GM12878 (cell line): ENCODE results near the gene SFXN2. TPM values are rescaled to one million over a fixed set of nuclear protein-coding genes. Genes with fewer than 3 reads are reported as not detected.

Experiments used
- ASH2L ChIP-seq: fragments of 300-600, 200-600 bp; sonication (generic); IDR thresholded peaks from 2 replicates; pipeline ENCODE4 v1.6.1; 2017; ENCODE audit warnings: low read depth, mild to moderate bottlenecking, borderline replicate concordance
- BCL3 ChIP-seq: IDR thresholded peaks from 2 replicates; pipeline ENCODE4 v1.6.1; 2011; ENCODE audit warnings: borderline replicate concordance, low read depth, mild to moderate bottlenecking, moderate library complexity, low read length; ENCODE audit not compliant: insufficient read depth, poor library complexity, severe bottlenecking
- CEBPB ChIP-seq, 2 experiments: fragments of 150-350 bp in 1 of 2; IDR thresholded peaks; 2 replicates each; pipeline ENCODE4 v1.6.1; 2012 to 2014; ENCODE audit warnings: low read depth in 2 of 2, low read length in 2 of 2, borderline replicate concordance in 1 of 2, inconsistent platforms in 1 of 2
- ETV6 ChIP-seq, 2 experiments: fragments of 450-650 bp in 1 of 2; IDR thresholded peaks in 1 of 2; conservative IDR thresholded peaks in 1 of 2; 2 replicates each; pipeline ENCODE4 v1.6.1; 2014; ENCODE audit warnings: antibody characterized with exemption in 1 of 2, borderline replicate concordance in 1 of 2, low read depth in 1 of 2, mild to moderate bottlenecking in 1 of 2, moderate library complexity in 1 of 2
- FOXK2 ChIP-seq: fragments of 450-650 bp; IDR thresholded peaks from 2 replicates; pipeline ENCODE4 v1.6.1; 2017; ENCODE audit warnings: mild to moderate bottlenecking, moderate library complexity
- HSF1 ChIP-seq: fragments of 150-350 bp; IDR thresholded peaks from 2 replicates; pipeline ENCODE4 v1.6.1; 2014; ENCODE audit warnings: mild to moderate bottlenecking, low read depth, low read length
- MXI1 ChIP-seq: fragments of 150-350 bp; IDR thresholded peaks from 2 replicates; pipeline ENCODE4 v1.6.1; 2011; ENCODE audit warnings: low read depth, mild to moderate bottlenecking, inconsistent platforms, low read length, improper control_type of control experiment
- PAX5 ChIP-seq: IDR thresholded peaks from 2 replicates; pipeline ENCODE4 v1.6.1; 2011; ENCODE audit warnings: low read depth, low read length, borderline replicate concordance
- SP1 ChIP-seq: IDR thresholded peaks from one replicate; pipeline ENCODE4 v1.6.1; 2011; ENCODE audit warnings: low read depth, low read length
- SUPT20H ChIP-seq: IDR thresholded peaks from 2 replicates; pipeline ENCODE4 v1.6.1; 2011; ENCODE audit warnings: low read depth, mild to moderate bottlenecking, low read length, moderate library complexity, borderline replicate concordance; ENCODE audit not compliant: control insufficient read depth
- polyA plus RNA-seq, 11 experiments: library from polyadenylated mRNA; depleted of rRNA in 4 of 11; unstranded in 6 of 11; stranded (reverse) in 5 of 11; fragments of >200 nt; fragmentation: Nextera tagmentation in 4 of 11; fragmentation: Illumina TruSeq in 1 of 11; extraction: Ambion mirVana in 4 of 11; extraction: Trizol in 1 of 11; gene quantifications; 1 replicate in 1 of 11; 2 replicates in 10 of 11; pipeline versions ENCODE4 v1.2.1 to v1.2.3, GENCODE V29; 2011 to 2016; ENCODE audit warnings: inconsistent platforms in 2 of 11, missing spikeins in 2 of 11, low read depth in 1 of 11
- total RNA-seq, 4 experiments: library from RNA; depleted of rRNA in 3 of 4; stranded (reverse); fragments of >200 nt in 3 of 4; fragmentation: Illumina TruSeq in 1 of 4; extraction: Trizol in 1 of 4; gene quantifications; 2 replicates each; pipeline versions ENCODE4 v1.2.1 to v1.2.3, GENCODE V29; 2013 to 2021

SFXN2 gene
- total and polyA plus RNA-seq, 10 of the 15 experiments (the other 5 are each of a cell fraction or from before 2014, with no cell fraction given) = 8.8 to 22.5 (median 18.5) TPM

GRCh38 chr10:102713814-102714620 lies 419 bp upstream of the SFXN2 start, which contains the start of gene ARL3 (continued):
- TF ChIP-seq FOXK2 (no peak), BCL3 (no peak), HSF1 (no peak), ASH2L (peak; percentile 67; the same call in 1 of the 2 replicates), SP1 (peak; percentile 72), SUPT20H (no peak), CEBPB (IDR thresholded peaks at IDR 0.05; ENCODE audit: borderline replicate concordance in 1 of 2, low read depth in 2 of 2, low read length in 2 of 2) (no peak), MXI1 (no peak; the same call in 1 of the 2 replicates), PAX5 (no peak), ETV6 (conservative IDR thresholded peaks at IDR 0.05 in 1 of 2, IDR thresholded peaks at IDR 0.05 in 1 of 2; ENCODE audit: borderline replicate concordance in 1 of 2, low read depth in 1 of 2) (no peak; a peak in 1 of 4 replicates)
